Ascending aorta (tissue), 2 donors: ENCODE results near the gene UBE2D1. TPM values are rescaled to one million over a fixed set of nuclear protein-coding genes. Genes with fewer than 3 reads are reported as not detected.

Experiments used
- DNase-seq, 2 donors: peaks; one replicate each; pipeline ENCODE4 v3.0.0-alpha.2; 2019; ENCODE audit warnings: low spot score in 2 of 2
- H3K27ac ChIP-seq, 2 donors: fragments of 200-600 bp; sonication (generic); one replicate each; pipeline ENCODE4 v1.5.1; 2016 to 2017; ENCODE audit warnings: mild to moderate bottlenecking in 1 of 2
- H3K27me3 ChIP-seq: fragments of 200-600 bp; sonication (generic); one replicate; pipeline ENCODE4 v1.5.1; 2017
- H3K36me3 ChIP-seq, 2 donors: fragments of 200-600 bp; sonication (generic); one replicate each; pipeline ENCODE4 v1.5.1; 2016
- H3K4me1 ChIP-seq, 2 donors: fragments of 200-600 bp; sonication (generic); one replicate each; pipeline ENCODE4 v1.5.1; 2016 to 2017; ENCODE audit warnings: mild to moderate bottlenecking in 1 of 2
- H3K4me3 ChIP-seq, 2 donors: fragments of 200-600 bp; sonication (generic); one replicate each; pipeline ENCODE4 v1.5.1; 2016 to 2017; ENCODE audit warnings: mild to moderate bottlenecking in 1 of 2
- H3K9me3 ChIP-seq, 2 donors: fragments of 200-600 bp; sonication (generic); one replicate each; pipeline ENCODE4 v1.5.1; 2016
- CTCF ChIP-seq, 3 experiments: fragments of 200-600 bp in 2 of 3; fragments of 450-650 bp in 1 of 3; sonication (generic) in 2 of 3; IDR thresholded peaks; one replicate each; pipeline ENCODE4 v1.5.1; 2016 to 2019; ENCODE audit warnings: antibody characterized with exemption in 3 of 3, mild to moderate bottlenecking in 1 of 3, moderate library complexity in 1 of 3
- intact Hi-C: fragments of 100-400 bp; cut with DNase I; formaldehyde crosslinking; loops from one replicate; pipeline ENCODE4 v1.15.1; 2023
- total RNA-seq: library from RNA; depleted of rRNA; stranded (reverse); fragments of >200 nt; gene quantifications from one replicate; pipeline ENCODE4 v1.1.0, GENCODE V29; 2016

UBE2D1 gene
- total RNA-seq, 1 donor from 2014 or later = 4.2 TPM

GRCh38 chr10:58358947-58359346, 24.1 kb downstream of the UBE2D1 start:
- intact Hi-C loops = no loop called here
- Histone ChIP-seq H3K9me3 (no peaks in the 10 kb centered on the region), H3K27ac (no peak overlapping the region), H3K4me3 (no peak overlapping the region), H3K36me3 (peaks cover 0 to 3% of the 10 kb centered on the region in 2 donors), H3K4me1 (no peaks in the 10 kb centered on the region), H3K27me3 (no peaks in the 10 kb centered on the region)
- no peak for TF ChIP-seq CTCF (IDR thresholded peaks at IDR 0.05)
- no peak for DNase-seq

GRCh38 chr10:58359541-58359940, 24.7 kb downstream of the UBE2D1 start:
- no peak for DNase-seq
- no peak overlapping the region for H3K4me3 ChIP-seq

GRCh38 chr10:58360412-58361004, 25.7 kb downstream of the UBE2D1 start:
- no peaks in the 10 kb centered on the region for H3K27me3 ChIP-seq
- no peak for TF ChIP-seq CTCF (IDR thresholded peaks at IDR 0.05)
- no peaks in the 10 kb centered on the region for H3K9me3 ChIP-seq
- no peak overlapping the region for H3K4me3 ChIP-seq
- H3K4me1 ChIP-seq = no peaks in the 10 kb centered on the region
- H3K27ac ChIP-seq = no peak overlapping the region
- H3K36me3 ChIP-seq = peaks cover 0 to 13% of the 10 kb centered on the region in 2 donors
- no peak for DNase-seq
- intact Hi-C loops = no loop called here

More at GRCh38 chr10:58359541-58359940, 24.7 kb downstream of the UBE2D1 start:
- no peaks in the 10 kb centered on the region for H3K9me3 ChIP-seq
- peaks cover 0 to 9% of the 10 kb centered on the region in 2 donors for H3K36me3 ChIP-seq
- intact Hi-C loops = no loop called here
- TF ChIP-seq CTCF (IDR thresholded peaks at IDR 0.05) = no peak
- H3K27me3 ChIP-seq = no peaks in the 10 kb centered on the region
- no peak overlapping the region for H3K27ac ChIP-seq
- H3K4me1 ChIP-seq = no peaks in the 10 kb centered on the region

- Histone ChIP-seq H3K4me3 (no peak overlapping the region), H3K27me3 (no peaks in the 10 kb centered on the region), H3K4me1 (no peaks in the 10 kb centered on the region), H3K27ac (no peak overlapping the region), H3K9me3 (no peaks in the 10 kb centered on the region), H3K36me3 (peaks cover 0 to 13% of the 10 kb centered on the region in 2 donors)
- intact Hi-C loops = no loop called here
- TF ChIP-seq CTCF (IDR thresholded peaks at IDR 0.05) = no peak
- no peak for DNase-seq
Observed at GRCh38 chr10:58361353-58361752, 26.5 kb downstream of the UBE2D1 start.

- Histone ChIP-seq H3K36me3 (peaks cover 0 to 13% of the 10 kb centered on the region in 2 donors), H3K4me1 (no peaks in the 10 kb centered on the region), H3K27me3 (no peaks in the 10 kb centered on the region), H3K27ac (no peak overlapping the region), H3K4me3 (no peak overlapping the region), H3K9me3 (no peaks in the 10 kb centered on the region)
- no peak for DNase-seq
- no peak for TF ChIP-seq CTCF (IDR thresholded peaks at IDR 0.05)
- intact Hi-C loops = no loop called here
Observed at GRCh38 chr10:58362027-58362789, 27.4 kb downstream of the UBE2D1 start.
